Measurements from ENCODE around the gene TNRC6C.
"Not testable (repeated sequence)": the region's sequence is repeated elsewhere in the genome, so short reads cannot be mapped to it uniquely, and the experiment has no call there.

Gene TNRC6C

DNA sequence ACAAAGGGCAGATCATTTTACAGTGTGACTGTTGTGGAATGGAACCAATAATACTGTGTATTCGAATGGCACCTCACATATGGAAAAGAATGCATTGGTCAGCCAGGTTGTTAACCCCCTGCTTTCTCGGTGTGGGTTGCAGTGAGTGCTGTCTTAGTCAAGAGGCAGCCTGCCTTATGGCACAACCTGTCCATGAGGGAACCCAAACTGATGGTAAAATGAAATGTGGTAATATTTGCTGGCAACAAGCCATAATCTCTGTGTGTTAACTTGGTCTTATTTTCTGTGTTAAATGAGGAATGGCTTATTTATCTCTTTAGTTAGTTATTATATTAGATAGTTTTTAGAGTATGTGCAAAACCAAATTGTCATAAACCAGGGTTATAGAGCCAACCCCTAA lies 88.4 kb downstream of the TNRC6C start:
- DNase-seq, result peak; percentile 45 to 67

DNA sequence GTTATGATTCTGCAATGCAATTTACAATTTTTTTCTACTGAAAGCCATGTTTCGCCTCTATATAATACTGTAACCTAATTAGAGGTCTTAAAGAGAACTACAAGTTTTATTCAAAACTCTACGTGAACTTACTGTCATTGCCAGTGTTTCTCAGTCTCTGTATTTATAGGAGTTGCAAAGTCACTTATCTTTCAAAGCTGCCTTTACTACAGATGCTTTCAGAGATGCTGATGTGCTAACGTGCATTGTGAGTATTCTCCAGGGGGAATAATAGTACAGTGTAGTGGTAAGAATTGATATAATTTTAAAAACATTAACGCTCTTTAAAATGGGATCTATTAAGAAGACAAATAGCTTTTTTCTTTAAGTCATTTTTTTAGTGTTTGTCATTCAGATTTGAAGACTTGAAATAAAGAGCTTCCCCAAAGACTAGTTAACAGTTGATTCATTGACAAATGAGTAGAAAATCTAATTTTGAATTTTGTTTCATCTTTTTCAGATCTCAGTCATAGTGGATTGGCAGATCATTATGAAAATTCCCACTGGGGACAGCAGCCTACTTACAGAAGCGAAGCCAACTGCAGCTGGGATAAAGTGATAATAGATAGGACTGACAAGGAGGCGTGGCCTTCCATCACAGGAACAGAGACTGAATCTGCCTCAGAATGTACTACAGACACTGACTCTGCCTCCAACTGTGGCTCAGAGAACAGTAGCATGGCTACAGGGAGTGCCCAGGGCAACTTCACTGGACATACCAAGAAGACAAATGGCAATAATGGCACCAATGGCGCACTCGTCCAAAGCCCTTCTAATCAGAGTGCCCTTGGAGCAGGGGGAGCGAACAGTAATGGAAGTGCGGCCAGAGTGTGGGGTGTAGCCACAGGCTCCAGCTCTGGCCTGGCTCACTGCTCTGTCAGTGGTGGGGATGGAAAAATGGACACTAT lies 90.1 kb downstream of the TNRC6C start:
- DNase-seq, result no peak

DNA sequence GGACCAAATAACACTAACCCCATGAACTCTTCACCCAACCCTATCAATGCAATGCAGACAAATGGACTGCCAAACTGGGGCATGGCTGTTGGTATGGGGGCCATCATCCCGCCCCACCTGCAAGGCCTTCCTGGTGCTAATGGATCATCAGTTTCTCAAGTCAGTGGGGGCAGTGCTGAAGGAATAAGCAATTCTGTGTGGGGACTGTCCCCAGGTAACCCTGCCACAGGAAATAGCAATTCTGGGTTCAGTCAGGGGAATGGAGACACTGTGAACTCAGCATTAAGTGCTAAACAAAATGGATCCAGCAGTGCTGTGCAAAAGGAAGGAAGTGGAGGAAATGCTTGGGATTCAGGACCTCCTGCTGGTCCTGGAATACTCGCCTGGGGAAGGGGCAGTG lies 91.1 kb downstream of the TNRC6C start:
- no peak for DNase-seq

DNA sequence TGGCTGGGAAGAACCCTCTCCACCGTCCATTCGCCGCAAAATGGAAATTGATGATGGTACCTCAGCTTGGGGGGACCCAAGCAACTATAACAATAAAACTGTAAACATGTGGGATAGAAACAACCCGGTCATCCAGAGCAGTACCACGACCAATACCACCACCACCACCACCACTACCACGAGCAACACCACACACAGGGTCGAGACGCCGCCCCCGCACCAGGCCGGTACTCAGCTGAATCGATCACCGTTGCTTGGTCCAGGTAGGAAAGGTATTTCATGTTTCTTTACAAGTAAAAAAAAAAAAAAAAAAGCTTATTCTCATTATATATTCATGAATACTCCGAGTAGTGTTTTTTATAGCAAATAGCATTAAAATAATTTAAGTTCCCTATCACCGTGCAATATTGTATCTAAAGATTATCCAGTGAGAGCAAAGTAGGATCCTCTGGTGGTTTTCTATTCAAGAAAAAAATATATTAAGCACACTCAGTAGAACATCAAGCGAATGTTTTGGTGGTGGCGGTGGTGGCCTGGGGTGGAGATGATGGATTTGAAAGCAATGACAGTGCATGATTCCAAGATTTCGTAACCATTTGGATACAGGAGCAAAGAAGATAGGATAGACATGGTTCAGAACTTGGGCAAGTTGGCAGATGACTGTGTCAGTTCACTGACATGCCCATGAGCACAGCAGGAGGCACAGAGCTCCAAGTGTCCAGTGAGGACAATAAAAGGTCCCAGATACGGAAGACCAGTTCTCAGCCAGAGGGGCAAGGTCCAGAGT lies 92.9 kb downstream of the TNRC6C start:
- no peak for DNase-seq

DNA sequence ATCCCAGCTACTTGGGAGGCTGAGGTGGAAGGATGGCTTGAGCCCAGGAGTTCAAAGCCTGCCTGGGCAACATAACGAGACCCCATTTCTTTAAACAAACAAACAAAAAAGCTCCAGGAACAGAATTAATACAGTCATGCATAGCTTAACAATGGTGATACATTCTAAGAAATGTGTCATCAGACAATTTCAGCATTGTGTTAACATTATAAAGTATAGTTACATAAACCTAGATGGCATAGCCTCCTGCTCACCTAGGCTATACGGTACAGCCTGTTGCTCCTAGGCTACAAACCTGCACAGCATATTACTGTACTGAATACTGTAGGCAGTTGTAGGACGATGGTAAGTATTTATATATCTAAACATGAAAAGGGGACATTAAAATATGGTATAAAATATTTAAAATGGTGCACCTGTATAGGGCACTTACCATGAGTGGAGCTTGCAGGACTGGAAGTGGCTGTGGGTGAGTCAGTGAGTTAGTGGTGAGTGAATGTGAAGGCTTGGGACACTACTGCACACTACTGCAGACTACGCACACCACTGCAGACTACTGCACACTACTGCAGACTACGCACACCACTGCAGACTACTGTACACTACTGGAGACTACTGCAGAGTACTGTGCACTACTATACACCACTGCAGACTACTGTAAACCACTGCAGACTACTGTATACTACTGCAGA lies 95.4 kb downstream of the TNRC6C start:
- DNase-seq, result no peak

DNA sequence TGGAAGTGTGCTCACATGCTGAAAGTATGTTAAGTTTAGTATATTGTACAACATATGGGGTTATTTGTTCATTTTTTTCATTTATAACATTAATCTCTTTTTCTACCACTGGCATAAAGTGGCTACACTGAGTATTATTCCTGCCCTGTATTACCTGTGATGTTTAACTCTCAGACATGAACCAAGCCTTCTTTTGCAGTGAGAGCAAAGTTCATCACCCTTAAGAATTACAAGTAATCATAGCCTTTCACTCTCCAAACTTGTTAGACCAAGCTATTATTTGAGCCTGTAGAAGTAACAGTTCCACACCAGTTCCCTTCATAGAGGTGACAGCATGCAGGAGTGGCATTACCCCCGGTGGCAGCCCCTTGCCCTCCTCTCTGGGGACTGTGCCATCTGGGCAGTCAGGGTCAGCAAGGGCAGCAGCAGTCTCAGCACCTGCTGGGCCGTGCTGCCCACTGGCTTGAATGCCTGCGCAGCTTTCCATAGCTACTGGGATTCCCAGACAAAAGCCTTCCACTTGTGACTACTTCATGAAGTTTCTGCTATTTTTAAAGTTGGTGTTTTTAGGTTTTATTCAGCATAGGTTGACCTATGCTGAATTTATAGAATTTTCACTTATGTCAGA lies 98.7 kb downstream of the TNRC6C start:
- no peak for DNase-seq

DNA sequence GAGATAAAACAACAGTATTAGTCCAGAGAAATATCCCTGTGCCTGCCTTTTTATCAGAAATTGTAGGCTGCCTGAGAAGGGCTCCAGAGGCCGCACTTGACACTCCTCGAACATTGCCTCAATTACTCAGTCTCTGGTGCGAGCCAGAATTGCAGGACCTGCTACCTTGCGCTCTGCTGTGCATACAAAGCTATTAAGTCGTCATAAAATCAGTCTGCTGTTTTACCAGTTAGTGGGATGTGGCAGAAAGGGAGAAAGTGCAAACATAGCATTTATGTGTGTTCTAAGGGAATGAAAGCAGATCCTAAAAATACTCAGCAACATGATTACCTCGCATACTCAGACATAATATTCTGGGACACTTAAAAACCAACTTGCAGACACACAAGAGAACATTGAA lies 99.5 kb downstream of the TNRC6C start:
- DNase-seq, result no peak

DNA sequence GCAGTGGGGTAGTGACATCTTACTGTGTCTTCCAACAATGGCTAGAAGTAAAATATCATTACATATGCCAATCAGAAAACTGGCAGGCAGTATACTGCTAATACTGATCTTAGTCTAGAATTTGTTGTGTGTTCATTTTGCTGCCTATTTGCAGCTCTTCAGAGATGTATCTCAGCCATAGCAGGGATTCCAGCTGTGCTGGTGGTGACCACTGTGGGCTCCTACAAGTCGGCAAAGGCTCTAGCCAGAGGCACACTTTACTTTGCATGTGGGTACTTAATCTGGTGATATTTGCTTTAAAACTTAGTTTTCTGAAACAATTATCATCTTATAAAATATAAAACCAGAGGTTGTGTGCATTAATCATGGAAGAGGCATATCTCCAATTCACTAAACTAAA lies 100.1 kb downstream of the TNRC6C start:
- DNase-seq, result no peak

DNA sequence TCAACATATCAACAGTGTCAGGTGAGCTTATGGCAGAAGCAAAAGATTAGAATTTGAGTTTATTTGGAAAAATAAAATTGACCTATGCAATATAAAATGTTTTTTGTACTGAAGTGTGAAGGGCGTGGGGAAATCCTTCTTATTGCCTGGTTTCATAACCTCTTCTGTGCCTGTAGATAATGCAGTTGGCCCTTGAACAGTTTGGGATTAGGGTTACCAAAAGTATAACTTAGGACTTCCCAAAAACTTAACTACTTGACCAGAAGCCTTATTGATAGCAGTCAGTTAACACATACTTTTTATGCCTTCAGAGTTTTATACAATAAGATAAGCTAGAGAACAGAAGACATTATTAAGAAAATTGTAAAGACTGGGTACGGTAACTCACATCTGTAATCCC lies 104.1 kb downstream of the TNRC6C start:
- DNase-seq, result no peak

DNA sequence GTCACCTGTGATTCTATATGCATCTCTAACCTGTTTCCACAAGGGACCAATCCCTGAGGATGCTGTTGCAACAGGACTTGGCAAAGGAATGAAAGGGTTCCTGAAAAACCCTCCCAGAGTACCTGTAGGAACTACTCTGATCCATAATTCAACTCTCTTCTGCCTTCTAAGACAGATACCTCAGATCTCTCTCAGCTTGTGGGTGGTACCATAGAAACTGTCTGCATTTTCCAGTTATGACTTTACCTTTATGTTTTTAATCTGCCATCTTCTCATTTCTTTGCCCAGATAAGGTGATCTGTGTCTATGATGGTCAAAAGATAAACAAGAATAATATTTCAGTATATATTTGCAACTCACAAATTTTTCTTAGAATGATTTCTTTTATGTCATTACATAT lies 105.0 kb downstream of the TNRC6C start:
- no peak for DNase-seq

DNA sequence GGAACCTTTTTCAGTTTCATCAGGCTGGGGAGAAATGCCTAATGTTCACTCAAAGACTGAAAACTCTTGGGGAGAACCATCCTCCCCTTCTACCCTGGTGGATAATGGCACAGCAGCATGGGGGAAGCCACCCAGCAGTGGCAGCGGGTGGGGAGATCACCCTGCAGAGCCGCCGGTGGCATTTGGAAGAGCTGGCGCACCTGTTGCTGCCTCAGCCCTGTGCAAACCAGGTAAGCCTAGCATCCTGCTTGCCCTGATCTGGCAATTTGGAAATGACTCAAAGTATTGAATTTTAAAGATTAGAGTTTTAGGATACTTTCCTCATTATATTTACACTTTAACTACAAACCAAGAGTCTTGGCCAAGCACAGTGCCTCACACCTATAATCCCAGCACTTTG lies 106.2 kb downstream of the TNRC6C start:
- DNase-seq, result no peak

DNA sequence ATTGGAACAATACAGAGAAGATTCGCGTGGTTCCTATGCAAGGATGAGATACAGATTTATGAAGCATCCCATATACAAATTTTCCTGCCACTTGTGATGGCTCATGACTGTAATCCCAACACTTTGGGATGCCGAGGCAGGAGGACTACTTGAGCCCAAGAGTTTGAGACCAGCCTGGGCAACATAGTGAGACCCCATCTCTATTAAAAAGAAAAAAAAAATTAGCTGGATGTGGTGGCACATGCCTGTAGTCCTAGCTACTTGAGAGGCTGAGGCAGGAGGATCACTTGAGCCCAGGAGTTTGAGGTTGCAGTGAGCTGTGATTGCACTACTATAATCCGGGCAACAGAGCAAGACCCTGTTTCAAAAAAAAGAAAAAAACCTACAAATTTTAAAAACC lies 108.5 kb downstream of the TNRC6C start:
- DNase-seq, result not testable (repeated sequence)

DNA sequence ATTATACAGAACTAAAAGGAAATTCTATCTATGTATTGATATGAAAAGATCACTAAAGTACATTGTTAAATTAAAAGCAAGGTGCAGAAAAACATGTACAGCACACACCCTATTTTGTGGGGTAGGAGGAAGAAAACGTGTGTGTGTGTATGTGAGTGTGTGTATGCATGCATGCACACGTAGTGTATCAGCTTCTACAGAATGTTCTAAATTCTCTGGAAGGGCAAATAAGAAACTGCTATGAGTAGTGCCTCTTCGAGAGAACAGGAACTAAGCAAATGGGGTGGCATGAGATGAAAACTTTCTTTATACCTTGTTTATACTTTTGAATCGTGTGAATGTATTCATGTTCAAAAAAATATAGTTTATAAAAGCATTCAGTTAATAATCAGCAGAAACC lies 111.2 kb downstream of the TNRC6C start:
- no peak for DNase-seq

DNA sequence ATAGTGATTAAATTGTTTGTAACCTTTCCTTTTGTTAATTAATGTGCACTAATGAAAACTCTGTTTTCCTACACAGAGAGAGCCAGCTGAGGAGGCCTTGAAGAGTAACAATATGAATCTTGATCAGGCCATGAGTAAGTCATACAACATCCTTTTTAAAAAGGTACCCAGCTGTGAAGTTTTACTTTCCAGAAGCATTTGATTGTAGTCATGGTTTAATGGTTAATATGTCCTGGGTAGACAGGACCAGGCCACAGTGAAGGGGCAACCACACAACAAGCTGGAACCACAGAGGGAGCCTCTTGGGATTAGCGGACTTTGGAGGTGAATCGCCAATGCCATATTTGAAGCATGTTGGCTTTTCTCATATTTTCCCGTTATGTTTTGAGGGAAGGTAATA lies 114.5 kb downstream of the TNRC6C start:
- DNase-seq, result no peak

DNA sequence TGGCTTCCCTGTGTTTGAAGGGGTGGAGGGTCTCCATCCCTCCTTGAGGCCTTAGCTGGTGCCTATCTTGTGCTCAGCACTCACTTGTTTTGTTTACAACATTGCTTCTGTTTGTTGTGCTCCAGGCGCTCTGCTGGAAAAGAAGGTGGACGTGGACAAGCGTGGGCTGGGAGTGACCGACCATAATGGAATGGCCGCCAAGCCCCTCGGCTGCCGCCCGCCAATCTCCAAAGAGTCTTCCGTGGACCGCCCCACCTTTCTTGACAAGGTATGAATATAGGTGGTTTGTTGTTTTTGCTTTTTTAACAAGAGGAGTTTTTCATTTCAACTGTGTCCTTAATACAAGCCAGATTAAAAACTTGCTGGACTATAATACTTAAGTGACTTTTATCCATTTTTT lies 116.5 kb downstream of the TNRC6C start:
- no peak for DNase-seq

DNA sequence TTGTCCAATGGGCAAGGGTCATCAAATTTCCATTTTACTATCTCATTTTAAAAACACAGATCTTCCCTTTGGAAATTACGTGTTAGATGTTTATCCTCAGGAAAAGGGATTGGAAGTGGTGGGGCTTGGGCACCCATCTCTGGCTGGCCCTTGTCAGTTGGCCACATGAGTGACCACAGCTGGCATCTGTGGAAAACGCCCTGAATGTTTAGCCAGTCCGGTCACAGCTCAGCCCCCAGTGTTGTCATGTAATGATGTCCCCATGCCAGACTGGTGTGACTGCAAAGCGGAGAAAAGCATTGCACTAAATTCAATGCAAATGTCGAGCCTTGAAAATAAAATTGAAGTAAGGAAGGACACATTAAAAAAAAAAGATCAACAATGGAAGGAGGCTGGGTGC lies 117.0 kb downstream of the TNRC6C start:
- DNase-seq, result no peak

DNA sequence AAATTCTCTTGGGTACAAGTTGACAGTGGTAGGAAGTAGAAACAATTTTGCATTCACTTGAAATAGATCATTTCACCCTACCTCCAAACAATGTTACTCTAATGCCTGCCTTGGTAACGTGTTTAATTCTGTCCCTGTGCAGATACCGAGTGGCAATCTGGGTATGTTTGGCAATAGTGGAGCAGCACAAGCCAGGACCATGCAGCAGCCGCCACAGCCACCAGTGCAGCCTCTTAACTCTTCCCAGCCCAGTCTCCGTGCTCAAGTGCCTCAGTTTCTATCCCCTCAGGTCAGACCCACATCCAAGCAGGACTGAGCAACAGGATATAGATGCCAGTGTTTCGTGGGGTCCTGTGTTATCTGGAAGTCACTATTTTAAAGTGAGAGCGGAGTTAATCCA lies 120.8 kb downstream of the TNRC6C start:
- no peak for DNase-seq

DNA sequence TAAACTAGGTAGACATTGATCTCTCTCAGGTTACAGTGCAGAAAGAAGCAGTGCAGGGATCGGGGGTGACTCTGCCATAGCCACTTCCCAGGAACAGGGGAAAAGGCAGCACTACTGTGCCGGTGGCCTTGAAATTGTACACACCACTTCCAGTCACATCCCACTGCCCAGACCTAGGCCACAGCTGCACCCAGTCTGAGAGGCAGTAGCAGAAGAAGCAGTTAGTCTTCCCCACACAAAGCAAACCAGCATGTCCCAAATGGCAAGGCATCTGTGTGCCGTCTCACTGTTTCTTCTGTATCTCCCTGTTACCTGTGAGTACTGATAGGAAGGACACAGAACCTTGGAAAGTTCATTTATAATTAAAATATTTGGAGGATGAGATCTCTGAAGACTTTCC lies 123.0 kb downstream of the TNRC6C start:
- no peak for DNase-seq

DNA sequence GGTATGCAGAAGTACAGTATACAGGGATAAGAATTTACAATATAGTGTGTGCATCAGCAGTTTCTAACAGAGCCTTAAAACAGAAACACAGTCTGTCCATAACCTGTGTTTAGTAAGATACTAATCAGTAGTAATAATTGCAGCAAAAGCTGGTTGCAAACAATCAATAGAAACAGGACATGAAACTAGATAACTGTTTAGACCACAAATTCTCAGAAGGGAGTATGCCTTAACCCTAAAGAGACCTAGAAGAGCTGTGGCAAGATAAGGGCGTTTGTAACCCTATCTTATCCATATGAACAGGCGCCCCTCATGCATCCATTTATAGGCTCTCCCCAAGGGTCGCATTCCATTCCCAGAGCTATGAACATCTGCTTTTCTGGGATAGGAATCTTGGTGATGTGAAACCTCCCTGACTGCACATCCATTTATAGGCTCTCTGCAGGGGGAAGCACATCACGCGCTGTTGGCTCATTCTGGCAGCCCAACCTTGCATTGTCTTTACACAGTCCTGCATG lies 123.9 kb downstream of the TNRC6C start:
- not testable (repeated sequence) for DNase-seq

DNA sequence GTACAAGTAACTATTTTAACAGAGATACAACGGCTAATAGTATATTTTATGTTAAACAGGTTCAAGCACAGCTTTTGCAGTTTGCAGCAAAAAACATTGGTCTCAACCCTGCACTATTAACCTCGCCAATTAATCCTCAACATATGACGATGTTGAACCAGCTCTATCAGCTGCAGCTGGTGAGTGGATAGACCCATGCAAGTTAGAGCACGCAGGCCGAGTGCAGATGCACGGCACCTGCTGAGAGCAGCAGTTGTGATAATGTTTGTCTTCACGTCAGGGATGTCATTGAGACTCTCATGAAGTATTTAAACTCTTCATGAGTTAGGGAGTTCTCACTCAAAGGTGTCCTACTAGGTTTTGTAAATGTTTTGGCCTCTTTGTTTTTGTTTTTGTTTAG lies 124.5 kb downstream of the TNRC6C start:
- DNase-seq, result peak in 1 of 2 experiments; percentile 62

DNA sequence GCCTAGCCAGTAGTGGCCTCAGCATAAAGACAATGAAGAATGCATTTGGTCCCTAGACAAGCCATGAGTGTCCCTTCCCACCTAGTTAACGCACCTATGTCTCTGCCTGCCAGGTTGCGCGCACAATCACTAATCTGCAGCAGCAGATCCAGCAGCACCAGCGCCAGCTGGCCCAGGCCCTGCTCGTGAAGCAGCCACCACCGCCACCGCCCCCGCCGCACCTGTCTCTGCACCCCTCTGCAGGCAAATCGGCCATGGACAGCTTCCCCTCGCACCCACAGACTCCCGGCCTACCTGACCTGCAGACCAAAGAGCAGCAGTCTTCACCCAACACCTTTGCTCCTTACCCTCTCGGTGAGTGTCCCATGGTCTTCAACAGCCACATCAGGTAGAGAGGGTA lies 128.2 kb downstream of the TNRC6C start:
- no peak for DNase-seq

DNA sequence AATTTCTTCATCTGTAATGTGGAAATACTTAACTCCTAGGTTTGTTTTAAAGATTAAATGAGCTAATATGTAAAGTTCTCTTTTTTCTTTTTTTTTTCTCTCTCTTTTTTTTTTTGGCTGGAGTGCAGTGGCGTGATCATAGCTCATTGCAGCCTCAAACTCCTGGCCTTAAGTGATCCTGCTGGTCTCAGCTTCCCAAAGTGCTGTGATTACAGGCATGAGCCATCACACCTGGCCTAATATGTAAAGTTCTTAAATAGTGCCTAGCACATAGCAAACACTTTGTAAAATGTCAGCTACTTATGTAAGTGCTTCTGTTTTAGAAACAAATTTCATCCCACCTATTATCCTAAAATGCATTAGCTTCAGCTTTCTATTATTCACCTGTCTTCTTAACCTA lies 130.0 kb downstream of the TNRC6C start:
- DNase-seq, result no peak
